ACC112 (cell line): Measurements from ENCODE around the gene PSKH1.
"Not testable (repeated sequence)": the region's sequence is repeated elsewhere in the genome, so short reads cannot be mapped to it uniquely, and the experiment has no call there.

Experiments used
- H2AFZ ChIP-seq: fragments of 200-600 bp; sonication (generic); one replicate; pipeline ENCODE4 v1.6.0; 2017; ENCODE audit warnings: antibody characterized with exemption, low read length; ENCODE audit not compliant: unreplicated experiment
- H3K27ac ChIP-seq: fragments of 200-600 bp; sonication (generic); 2 replicates; pipeline ENCODE4 v1.5.1; 2014; ENCODE audit warnings: low read depth, mild to moderate bottlenecking, antibody characterized with exemption, low read length, moderate library complexity
- H3K27me3 ChIP-seq: fragments of 200-600 bp; sonication (generic); 2 replicates; pipeline ENCODE4 v1.6.1; 2014; ENCODE audit warnings: mild to moderate bottlenecking, antibody characterized with exemption, low read length, moderate library complexity, mixed read lengths; ENCODE audit not compliant: insufficient read depth
- H3K36me3 ChIP-seq: fragments of 200-600 bp; sonication (generic); 2 replicates; pipeline ENCODE4 v1.6.1; 2016; ENCODE audit warnings: mild to moderate bottlenecking, antibody characterized with exemption, low read length, moderate library complexity, mixed read lengths; ENCODE audit not compliant: insufficient read depth
- H3K4me1 ChIP-seq: fragments of 200-600 bp; sonication (generic); one replicate; pipeline ENCODE4 v1.6.1; 2016; ENCODE audit warnings: low read length, mixed read lengths; ENCODE audit not compliant: insufficient read depth, unreplicated experiment, control insufficient read depth
- H3K4me3 ChIP-seq: fragments of 200-600 bp; sonication (generic); 2 replicates; pipeline ENCODE4 v1.5.1; 2014; ENCODE audit warnings: mild to moderate bottlenecking, low read depth, low read length
- H3K79me2 ChIP-seq: fragments of 200-600 bp; sonication (generic); one replicate; pipeline ENCODE4 v1.6.0; 2016; ENCODE audit warnings: low read length; ENCODE audit not compliant: control insufficient read depth, unreplicated experiment, insufficient read depth

PSKH1 gene

DNA sequence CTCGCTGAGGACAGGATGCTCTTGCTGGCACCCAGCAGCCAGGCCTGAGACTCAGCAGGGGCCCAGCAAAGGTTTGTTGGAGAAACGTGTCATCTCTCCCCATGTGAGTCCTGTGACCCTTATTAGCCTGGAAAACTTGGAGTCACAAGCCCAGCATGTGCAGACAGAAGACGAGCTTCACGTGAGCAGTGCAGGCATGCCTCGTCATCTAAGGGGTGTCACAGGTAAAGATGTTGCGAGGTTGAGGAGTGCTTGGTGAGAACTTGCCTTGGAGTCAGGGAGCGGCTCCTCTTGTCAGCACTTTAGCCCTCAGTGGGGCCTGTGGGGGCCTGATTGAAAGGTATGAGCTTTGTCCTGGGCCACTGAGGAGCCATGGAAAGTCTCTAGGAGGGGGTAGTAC lies 40.8 kb downstream of the PSKH1 start:
- no peak overlapping the region for H3K4me3 ChIP-seq
- peaks cover 5% of the 10 kb centered on the region for H3K79me2 ChIP-seq
- no peaks in the 10 kb centered on the region for H3K36me3 ChIP-seq
- peaks cover 17% of the 10 kb centered on the region for H3K4me1 ChIP-seq
- no peaks in the 10 kb centered on the region for H3K27me3 ChIP-seq
- H2AFZ ChIP-seq = no peak overlapping the region
- no peak overlapping the region for H3K27ac ChIP-seq

DNA sequence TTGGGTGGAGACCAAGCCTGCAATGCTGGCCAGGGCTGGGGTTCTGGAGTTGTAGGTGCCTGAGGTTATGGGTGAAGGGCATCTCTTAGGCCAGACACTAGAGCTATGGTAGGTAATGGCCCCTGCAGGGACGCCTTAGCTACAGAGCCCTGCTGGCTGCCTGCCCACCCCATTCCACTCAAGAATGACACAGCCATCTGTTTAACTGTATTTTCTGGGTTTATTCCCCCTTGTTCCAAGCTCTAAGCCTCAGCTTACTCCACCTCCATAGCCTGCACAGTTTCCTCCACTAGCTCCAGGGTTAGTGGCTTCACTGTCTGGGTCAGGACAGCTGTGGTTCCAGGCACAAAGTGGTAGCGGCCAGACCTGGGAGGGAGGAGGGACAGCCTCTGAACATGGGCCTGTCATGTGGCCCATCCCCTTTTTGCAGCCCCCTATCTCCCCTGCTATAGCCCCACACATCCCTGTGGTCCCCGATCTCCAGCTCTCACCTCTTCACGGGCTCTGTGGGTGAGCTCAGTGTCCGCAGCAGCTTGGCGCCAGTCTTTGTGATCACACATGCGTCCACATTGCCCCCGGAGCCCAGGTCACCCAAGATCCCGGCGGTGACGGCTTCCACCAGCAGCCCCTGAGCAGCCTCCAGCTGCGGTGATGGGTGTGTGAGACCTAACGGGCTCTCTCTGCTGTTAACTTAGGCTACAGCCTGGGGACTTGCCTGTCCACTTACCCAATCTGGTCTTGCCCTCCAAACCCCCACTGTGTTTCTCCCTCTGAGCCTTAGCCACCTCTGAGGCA lies 41.4 kb downstream of the PSKH1 start:
- H3K36me3 ChIP-seq = no peaks in the 10 kb centered on the region
- no peak overlapping the region for H3K27ac ChIP-seq
- peak overlapping the region; percentile 90 for H3K4me3 ChIP-seq
- H3K79me2 ChIP-seq = peaks cover 5% of the 10 kb centered on the region
- no peaks in the 10 kb centered on the region for H3K27me3 ChIP-seq
- no peak overlapping the region for H2AFZ ChIP-seq
- H3K4me1 ChIP-seq = peaks cover 17% of the 10 kb centered on the region

DNA sequence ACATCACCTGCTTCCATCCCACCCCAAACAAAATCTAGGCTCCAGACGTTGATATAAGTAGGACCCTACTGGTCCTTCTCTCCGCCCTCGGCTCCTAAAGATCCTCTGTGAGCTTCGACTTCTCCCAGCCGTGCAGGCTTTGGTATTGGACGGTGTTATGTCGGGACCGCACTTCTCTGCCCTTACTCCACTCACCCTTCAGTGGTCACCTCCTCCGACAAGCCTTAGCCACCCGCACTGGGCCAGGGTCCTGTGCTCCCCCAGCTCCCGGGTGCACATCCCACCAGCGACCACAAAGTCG lies 42.0 kb downstream of the PSKH1 start:
- Histone ChIP-seq H3K27me3 (no peaks in the 10 kb centered on the region), H3K79me2 (peaks cover 6% of the 10 kb centered on the region), H3K27ac (no peak overlapping the region), H3K4me3 (peak overlapping the region; percentile 90), H2AFZ (no peak overlapping the region), H3K4me1 (peaks cover 17% of the 10 kb centered on the region), H3K36me3 (peaks cover 3% of the 10 kb centered on the region; the same call in 1 of the 2 replicates)

DNA sequence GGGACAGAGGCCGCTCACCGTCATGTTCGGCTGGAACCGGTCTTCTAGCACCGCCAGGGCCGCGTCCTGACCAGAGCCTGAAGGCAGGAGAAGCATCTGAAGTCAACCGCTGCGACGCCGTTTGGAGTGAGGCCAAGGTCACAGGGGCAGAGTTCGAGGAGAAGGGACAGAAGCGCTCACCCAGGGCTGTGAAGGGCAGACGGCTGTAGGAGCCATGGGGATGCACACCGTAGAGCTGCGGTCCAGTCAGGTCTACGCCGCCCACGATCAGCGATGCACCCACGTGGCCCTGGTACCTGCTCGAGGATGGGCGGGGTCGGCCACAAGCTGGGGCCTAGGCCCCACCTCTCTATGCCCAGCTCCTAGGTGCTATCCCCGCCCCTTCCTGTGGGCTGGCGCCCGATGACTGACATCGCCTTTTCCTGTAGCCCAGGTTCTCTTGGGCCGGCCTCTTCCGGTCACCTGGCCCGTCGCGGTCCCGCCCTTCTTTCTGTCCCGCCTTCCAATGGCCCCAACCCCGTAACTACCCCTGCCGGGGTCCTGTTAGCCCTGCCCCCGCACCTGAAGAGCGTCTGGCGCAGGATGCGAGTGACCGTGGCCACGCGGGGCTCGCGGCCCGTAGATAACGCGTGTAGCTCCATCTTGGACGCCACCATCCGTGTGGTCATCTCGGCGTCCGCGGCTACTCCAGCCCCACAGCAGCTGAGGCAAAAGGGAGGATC lies 42.5 kb downstream of the PSKH1 start:
- H3K79me2 ChIP-seq = peaks cover 8% of the 10 kb centered on the region
- H3K4me3 ChIP-seq = peak overlapping the region; percentile 90
- peak overlapping the region; percentile 66 for H3K27ac ChIP-seq
- H3K36me3 ChIP-seq = peaks cover 3% of the 10 kb centered on the region; the same call in 1 of the 2 replicates
- H2AFZ ChIP-seq = no peak overlapping the region
- H3K27me3 ChIP-seq = no peaks in the 10 kb centered on the region
- peaks cover 17% of the 10 kb centered on the region for H3K4me1 ChIP-seq

DNA sequence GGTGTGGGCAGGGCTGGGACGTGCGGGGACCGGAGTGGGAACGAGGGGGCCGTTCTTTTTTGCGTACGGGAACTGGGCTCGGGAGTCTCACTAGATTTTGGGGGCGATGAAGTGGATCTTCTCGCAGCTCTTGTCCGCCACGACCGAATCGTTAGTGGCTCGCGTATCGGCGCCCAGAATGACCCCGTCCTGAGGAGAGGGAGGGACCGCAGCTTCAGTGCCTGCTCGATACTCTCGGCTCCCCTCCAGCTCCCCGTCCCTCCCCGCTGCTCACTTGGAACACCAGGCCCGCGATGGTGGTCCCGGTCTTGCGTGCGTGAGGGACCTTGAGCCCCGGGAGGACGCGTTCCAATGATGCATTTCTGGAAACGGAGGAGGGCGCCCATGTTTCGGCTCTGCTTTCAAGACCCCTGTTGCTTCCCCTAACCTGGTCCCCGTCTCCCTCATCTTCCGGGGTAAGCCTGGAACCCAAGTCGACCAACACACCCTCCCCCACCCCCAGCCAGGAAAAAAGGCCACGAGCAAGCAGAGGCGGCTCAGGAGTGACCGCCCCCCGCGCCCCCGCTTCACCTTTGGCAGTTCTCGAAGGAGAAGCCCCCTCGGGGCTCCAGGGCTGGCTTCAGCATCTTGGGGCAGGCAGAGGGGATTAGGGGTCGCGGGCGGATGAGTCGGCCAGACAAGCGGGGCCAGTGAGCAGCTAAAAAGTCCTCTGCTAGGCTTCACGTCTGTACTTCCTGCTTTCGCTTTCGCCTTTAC lies 43.2 kb downstream of the PSKH1 start, which contains the start of gene PSMB10:
Gene PSMB10, minus strand, starts transcription at position 727 of the 756 bp plus-strand sequence. Its CDS starts 101 bp downstream, at position 626.
- peaks cover 3% of the 10 kb centered on the region; the same call in 1 of the 2 replicates for H3K36me3 ChIP-seq
- peak within 1 kb of the TSS; percentile 90 for H3K4me3 ChIP-seq
- H3K27ac ChIP-seq = peak within 1 kb of the TSS; percentile 66
- peak within 1 kb of the TSS; percentile 36 for H2AFZ ChIP-seq
- peaks cover 17% of the 10 kb centered on the region for H3K4me1 ChIP-seq
- no peaks in the 10 kb centered on the region for H3K27me3 ChIP-seq
- peaks cover 8% of the 10 kb centered on the region for H3K79me2 ChIP-seq

DNA sequence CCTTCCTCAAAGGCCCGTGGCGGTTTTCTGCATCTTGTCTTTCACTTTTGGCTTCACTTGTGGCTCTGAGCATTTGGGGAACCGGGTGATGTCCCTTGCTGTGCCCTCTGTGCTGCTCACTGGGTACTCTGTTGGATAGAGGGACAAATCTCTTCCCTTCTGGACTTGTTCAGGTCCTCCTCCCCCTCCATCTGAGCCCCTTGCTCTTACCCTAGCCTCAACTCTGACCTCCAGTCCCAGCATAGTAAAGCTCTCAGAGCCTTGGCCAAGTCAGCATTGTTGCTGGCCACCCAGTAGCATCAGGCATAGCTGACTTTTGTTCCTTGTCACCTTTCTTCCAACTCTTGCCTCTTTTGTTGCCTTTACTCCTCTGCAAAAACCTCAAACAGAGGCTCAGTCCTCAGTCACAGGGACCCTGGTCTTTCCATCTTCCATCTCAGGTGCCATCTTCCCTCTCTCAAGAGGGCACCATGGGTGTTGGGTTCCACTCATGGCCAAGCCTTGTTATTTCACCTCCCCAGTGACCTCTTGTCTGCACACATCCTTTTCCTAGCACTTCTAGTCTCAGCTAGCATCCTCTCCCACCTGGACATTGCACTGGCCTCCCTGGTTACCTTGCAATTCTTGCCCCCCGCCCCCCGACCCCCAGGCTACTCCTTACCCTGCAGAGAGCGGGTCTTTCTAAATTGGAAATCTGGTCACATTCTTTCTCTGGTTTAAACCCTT lies 44.0 kb downstream of the PSKH1 start:
- Histone ChIP-seq H3K4me1 (peaks cover 17% of the 10 kb centered on the region), H3K27me3 (no peaks in the 10 kb centered on the region), H3K36me3 (peaks cover 3% of the 10 kb centered on the region; the same call in 1 of the 2 replicates), H3K27ac (peak overlapping the region; percentile 66), H3K4me3 (peak overlapping the region; percentile 90), H3K79me2 (peaks cover 8% of the 10 kb centered on the region), H2AFZ (no peak overlapping the region)

DNA sequence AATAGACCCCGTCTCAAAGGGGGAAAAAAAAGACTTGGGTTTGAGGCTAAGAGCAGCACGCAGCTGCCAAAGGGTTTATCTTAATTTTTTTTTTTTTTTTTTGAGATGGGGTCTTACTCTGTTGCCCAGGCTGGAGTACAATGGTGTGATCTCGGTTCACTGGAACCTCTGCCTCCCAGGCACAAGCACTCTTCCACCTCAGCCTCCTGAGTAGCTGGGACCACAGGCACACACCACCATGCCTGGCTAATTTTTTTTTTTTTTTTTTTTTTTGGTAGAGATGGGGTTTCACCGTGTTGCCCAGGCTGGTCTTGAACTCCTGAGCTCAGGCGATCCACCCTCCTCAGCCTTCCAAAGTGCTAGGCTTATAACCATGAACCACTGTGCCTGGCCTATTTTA lies 44.7 kb downstream of the PSKH1 start:
- not testable (repeated sequence) for H3K27me3 ChIP-seq, H2AFZ ChIP-seq, H3K4me3 ChIP-seq, H3K27ac ChIP-seq, H3K79me2 ChIP-seq, H3K36me3 ChIP-seq
- peaks cover 17% of the 10 kb centered on the region for H3K4me1 ChIP-seq

DNA sequence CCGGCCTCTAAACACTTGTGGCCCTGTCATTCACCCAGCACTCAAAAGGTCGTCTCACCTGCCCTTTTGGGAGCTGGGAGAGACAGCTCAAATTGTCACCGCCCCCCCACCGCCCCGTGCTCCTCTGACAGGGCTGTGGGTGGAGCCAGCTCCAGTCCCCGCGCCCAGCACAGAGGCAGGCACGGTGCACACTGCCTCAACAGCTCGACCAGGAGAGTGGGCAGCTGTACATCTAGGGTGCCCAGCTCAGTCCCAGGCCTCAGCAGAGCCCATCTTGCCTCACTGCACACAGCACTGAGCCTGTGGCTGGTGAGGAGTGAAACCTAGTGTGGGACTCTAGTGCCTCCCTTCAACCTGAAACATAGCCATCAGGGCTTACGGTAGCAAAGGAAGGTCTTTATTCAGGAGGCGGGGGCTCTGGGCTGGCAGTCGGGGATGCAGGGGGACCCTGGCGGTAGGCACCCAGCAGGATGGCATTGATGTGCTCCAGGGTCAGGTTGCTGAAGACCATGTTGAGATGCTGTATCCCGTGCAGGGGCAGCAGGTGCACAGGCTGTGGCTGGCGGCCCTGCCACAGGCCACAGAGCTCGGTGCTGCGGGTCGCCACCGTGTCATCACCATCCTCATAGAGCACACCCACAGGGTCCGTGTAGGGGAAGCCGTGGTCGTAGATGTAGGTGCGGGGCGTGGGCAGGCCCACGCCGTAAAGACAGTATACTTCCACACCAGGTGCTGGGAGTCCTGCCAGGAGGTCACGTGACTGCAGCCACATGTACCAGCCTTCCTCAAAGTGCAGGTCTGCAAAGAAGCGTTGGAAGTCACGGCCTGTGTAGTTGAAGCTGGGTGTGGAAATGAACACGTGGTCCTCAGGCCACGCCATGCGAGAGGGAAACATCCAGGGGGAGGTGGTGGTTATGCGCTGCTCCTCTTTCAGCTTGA lies 46.7 kb downstream of the PSKH1 start:
- Histone ChIP-seq H3K27me3 (no peaks in the 10 kb centered on the region), H3K36me3 (peaks cover 3% of the 10 kb centered on the region; the same call in 1 of the 2 replicates), H3K4me1 (peaks cover 14% of the 10 kb centered on the region), H2AFZ (no peak overlapping the region), H3K4me3 (no peak overlapping the region), H3K79me2 (peaks cover 8% of the 10 kb centered on the region), H3K27ac (no peak overlapping the region)

DNA sequence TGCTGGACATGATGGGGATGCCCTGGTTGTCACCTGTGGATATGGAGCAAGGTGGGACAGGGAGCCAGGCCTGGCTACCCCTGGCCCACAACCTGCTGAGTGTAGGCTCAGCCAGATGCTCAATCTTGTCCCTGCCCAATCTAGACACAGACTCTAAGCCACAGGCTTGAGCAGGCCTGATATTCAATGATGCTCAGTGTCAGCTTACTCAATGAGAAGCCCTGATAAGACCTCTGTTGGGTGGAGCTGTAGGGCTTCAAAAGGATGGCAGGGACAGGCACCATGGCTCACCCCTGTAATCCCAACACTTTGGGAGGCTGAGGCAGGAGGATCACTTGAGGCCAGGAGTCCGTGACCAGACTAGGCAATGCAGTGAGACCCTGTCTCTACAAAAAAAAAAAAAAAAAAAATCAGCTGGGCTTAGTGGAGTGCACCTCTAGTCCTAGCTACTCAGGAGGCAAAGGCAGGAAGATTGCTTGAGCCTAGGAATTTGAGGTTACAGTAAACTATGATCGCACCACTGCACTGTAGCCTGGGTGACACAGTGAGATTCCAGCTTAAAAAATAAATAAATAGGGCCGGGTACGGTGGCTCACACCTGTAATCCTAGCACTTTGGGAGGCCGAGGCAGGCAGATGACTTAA lies 47.5 kb downstream of the PSKH1 start:
- Histone ChIP-seq H3K27ac (no peak overlapping the region), H3K79me2 (peaks cover 8% of the 10 kb centered on the region), H3K4me1 (peaks cover 7% of the 10 kb centered on the region), H3K4me3 (no peak overlapping the region), H2AFZ (no peak overlapping the region), H3K36me3 (peaks cover 4% of the 10 kb centered on the region; the same call in 1 of the 2 replicates), H3K27me3 (no peaks in the 10 kb centered on the region)
